GF-D8 (cell line): ENCODE measurements around the gene USF1.

Experiments
- DNase-seq: peaks from one replicate; lab custom pipeline; 2025; lab: John Stamatoyannopoulos, UW

USF1 gene

GRCh38 chr1:161045736-161046604 lies at the start of gene USF1:
TSS of gene USF1 (minus strand) at chr1:161045977. CDS start at chr1:161043275, 2,702 bp downstream.
- peak; percentile 78 for DNase-seq

- DNase-seq, result no peak
Observed at GRCh38 chr1:161095230-161095629, 49.5 kb upstream of the USF1 start.

- DNase-seq, result no peak
Observed at GRCh38 chr1:161094481-161094880, 48.7 kb upstream of the USF1 start.

- DNase-seq, result no peak
Observed at GRCh38 chr1:161092621-161093028, 46.8 kb upstream of the USF1 start.

- DNase-seq, result no peak
Observed at GRCh38 chr1:161091796-161092507, 46.2 kb upstream of the USF1 start.

- no peak for DNase-seq
Observed at GRCh38 chr1:161091093-161091492, 45.3 kb upstream of the USF1 start.

GRCh38 chr1:161090617-161091016 lies 44.8 kb upstream of the USF1 start:
- DNase-seq, result no peak

GRCh38 chr1:161089938-161090337 lies 44.2 kb upstream of the USF1 start:
- DNase-seq, result no peak

GRCh38 chr1:161089251-161089924 lies 43.6 kb upstream of the USF1 start, which contains the start of gene NECTIN4:
TSS of gene NECTIN4 (minus strand) at chr1:161089558. CDS start at chr1:161089296, 262 bp downstream.
- no peak for DNase-seq

- DNase-seq, result no peak
Observed at GRCh38 chr1:161088587-161089110, 42.9 kb upstream of the USF1 start.

- no peak for DNase-seq
Observed at GRCh38 chr1:161086457-161086856, 40.7 kb upstream of the USF1 start.

GRCh38 chr1:161085165-161085564 lies 39.4 kb upstream of the USF1 start:
- no peak for DNase-seq

- no peak for DNase-seq
Observed at GRCh38 chr1:161084597-161084988, 38.8 kb upstream of the USF1 start.

GRCh38 chr1:161083748-161084596 lies 38.2 kb upstream of the USF1 start:
- no peak for DNase-seq

- no peak for DNase-seq
Observed at GRCh38 chr1:161082996-161083747, 37.4 kb upstream of the USF1 start.

- no peak for DNase-seq
Observed at GRCh38 chr1:161082483-161082882, 36.7 kb upstream of the USF1 start.

GRCh38 chr1:161081519-161081918 lies 35.7 kb upstream of the USF1 start:
- DNase-seq, result no peak

- DNase-seq, result no peak
Observed at GRCh38 chr1:161080441-161081405, 34.9 kb upstream of the USF1 start.

GRCh38 chr1:161079436-161080110 lies 33.8 kb upstream of the USF1 start:
- no peak for DNase-seq
